GM21619 (cell line): ENCODE data around the gene PLPP2.

Experiments used
- ATAC-seq: cut with Tn5 transposase; IDR thresholded peaks from one replicate; pipeline ENCODE4 v1.9.1; 2021; ENCODE audit not compliant: unreplicated experiment

PLPP2 gene

DNA sequence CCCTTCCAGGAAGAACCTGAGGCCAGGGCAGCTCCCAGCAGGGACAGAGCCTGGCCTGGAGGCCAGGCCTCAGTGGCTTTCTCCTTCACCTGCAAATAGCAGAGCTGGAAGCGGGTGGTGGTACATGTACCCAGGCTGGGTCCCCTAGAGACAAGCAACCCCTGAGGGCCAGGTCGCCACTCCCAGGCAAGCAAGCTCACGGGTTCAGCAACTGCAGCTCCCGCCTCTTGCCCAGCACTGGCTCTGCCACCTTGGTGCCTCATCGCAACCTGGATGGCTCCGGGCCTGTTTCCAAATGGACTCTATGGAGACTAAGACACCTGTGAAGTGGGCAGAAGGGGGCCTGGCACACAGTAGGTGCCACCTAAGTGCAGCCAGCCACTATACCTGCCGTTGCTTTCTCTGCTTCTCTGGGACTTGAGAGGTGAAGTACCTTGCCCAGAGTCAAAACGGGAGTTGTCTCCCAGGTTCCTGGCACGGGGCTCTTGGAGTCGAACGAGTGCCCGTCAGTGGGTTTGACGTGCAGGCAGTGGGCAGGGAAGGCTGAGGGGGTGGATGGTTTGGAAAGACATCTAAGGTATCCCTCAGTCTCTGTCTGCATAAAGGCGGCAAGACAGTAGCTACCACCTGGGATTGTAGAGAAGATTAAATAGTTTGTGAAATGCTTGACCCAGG is 2.4 kb upstream of the PLPP2 start:
- no peak for ATAC-seq

DNA sequence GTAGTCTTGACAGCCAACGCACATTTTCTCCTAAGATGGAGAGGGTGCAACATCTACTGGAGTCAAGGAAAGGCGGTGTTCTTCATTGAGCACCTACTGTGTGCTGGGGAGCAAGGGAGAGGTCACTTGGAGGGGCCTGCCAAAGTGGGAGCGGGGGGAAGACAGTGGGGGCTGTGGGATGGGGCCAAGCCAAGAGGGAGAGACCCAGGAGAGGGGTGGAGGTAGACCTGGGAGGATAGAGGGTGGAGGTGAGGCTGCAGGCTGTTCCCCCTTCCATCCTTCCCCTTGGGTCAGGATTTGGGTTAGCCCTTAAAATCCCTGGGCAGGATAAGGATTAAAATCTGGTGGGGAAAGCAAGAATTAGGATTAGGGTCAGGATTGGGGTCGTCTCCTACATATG is 1.7 kb upstream of the PLPP2 start:
- no peak for ATAC-seq

DNA sequence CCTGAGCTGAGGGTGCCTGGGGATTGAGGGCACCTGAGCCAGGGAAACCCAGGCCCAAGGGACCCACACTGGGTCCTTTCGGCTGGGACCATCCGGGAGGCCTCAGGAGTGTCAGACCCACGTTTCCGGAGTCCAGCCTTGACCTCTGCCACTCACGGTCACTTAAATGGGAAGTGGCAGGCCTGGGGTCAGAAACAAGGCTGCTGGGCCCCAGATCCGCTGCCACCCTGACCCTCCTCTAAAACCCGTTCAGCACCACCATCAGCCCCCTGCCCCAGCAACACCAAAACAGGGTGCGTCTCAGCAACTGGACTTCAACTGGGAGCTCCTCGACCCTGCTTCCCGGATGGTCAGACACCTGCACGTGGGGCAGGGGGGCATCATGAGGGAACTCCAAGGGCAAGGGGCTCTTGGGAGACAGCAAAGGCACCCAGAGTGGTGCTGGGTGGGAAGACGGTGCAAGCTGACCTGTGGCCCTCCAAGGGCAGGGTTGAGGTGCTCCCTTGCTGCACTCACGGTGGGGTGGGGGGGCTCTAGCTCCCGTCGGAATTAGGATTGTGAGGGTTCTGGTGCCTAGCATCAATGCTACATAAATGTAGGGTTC is 1.2 kb upstream of the PLPP2 start:
- no peak for ATAC-seq

DNA sequence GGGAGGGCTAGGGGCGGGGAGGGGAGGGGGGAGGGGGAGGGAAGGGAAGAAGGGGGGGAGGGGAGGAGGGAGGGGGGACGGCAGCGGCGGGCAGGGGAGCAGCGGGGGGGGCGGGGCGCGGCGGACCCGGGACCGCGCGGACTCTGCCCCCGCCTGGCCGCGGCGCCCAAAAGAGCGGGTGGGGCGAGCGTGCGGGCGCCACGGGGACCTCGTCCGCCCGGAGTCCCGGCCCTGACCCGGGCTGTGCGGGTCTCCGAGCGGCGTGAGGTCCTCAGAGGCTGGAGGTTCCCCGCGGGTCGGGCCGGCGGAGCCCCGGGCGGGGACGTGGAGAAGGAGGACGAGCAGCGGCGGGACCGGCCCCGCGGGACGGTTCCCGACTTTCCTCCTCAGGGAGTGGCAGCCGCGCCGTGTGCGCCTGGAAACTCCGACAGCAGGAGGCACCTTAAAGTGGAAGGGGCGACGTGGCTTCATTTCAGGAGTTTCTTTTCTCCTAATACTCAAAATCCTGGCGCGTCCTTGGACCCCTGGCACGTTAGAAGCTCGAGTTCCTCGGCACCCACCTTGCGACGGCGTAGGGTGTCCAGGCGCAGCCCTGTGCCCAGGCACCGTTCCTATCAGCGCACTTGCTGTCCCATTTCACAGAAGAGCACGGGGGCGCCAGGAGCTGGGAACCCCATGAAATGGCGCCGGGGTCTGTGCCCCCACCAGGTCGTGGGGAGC is 518 bp upstream of the PLPP2 start:
- no peak for ATAC-seq

DNA sequence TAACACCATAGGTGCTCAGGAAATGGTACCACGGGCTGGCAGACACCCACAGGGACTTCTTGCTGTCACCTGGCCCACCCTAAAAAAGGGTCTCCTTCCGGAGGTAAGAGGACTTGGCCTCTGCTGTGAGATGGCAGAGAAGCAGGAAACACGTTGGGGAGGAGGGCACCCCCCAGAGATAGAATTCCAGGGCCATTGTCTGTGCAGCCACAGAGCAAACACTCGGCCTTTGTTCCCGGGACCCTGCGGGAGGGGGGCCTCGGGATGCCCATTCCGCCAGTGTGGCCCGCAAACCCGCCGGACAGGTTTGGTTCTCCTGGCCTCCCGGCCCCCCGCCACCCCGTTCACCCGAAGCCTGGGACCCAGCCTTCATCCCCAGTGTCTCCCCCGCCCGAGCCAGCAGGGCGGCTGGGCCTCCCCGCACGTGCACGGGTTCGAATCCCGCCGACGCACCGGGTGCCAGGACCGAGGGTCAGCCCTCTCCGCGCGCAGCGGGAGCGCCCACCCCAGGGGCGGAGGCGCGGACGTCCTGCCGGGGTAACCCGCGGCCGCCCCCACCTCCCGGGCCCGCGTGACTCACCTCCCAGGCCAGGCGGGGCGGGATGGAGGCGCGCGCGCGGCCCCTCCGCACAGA is 714 bp downstream of the PLPP2 start:
- no peak for ATAC-seq

DNA sequence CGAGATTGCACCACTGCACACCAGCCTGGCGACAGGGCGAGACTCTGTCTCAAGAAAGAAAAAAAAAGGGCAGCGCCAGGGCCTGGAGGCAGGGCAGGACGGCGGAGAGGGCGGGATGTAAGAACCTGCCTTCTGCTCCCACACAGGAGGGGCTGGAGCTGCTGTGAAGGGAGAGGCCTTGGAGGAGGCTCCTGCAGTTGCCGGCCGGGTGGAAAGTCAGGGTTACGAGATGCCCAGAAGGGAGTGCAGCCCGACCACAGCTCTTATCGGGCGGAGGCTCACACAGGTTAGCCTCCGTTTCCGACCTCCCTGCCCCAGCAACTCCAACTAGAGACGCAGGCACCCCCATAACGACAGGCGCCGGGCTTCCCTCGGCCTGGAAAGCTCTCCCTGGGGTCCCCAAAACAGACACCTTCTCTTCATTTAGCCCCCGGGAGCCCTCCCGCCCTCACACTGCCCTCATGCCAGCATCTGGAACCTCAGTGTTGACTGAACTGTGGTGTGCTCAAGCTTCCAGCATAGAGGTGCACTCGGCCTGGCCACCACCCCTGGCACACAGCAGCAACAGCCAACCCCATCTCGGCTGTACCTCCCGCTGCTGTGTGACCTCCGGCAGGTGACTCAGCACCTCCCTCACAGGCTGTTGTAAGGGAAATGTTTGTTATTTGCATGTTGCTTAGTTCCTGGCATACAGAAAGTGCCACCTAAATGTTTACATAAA is 1.4 kb downstream of the PLPP2 start:
- ATAC-seq, result no peak

DNA sequence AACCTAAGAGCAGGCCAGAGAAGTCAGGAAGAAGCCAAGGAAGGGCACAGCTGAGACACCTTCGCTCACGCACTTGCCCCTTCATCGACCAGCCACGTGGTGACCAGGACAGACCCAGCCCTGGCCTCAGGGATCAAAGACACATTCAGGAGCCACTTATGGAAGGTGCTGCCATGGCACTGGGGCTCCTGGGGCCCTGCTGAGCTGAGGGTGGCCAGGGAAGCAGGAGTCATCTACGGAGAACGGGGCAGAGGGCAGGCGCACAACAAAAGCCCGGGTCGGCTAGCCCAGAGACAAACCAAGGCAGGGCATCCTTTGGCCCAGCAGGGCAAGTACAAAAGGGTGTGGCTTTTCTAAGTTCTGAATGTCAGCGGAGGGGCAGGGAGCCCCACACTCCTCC is 2.3 kb downstream of the PLPP2 start:
- no peak for ATAC-seq

DNA sequence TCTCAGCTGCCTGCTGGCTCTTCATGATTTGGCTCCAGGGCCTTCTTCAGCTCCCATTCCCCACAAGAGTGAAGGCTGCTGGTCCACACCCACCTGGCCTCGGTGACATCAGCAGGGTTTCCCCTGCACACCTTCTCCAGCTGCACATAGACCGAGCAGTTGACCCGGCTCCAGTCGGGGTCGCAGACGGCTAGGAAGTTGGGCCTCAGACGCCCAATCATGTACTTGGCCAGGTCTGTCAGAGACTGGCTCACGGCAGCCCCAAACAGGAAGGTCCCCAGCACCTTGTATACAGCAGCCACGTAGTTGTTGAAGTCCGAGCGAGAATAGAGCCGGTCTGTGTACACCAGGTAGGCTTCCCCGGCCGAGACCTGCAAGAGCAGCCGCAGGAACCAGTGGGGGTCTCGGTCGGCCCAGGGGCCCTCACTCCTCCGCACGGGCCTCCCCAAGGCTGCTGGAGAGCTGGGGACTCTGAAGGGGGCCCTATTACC is 3.8 kb downstream of the PLPP2 start:
- ATAC-seq, result no peak

DNA sequence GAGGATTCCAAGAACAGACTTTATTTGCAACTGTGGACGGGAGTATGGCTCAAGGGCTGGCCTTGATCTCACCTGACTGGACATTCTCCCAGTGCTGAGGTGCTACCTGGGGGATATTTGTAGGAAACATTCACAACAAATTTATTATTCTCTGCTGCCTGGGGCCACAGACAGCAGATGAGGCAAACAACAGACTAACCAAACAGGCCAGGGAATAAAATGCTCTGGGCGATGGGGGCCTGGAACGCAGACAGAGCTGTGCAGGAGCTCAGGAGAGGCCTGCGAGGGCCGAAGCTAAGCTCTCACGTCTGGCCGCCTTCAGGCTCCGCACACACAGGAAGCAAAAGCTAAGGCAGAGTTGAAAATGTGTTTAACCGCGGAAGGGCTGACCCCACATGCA is 7.8 kb downstream of the PLPP2 start:
- no peak for ATAC-seq

DNA sequence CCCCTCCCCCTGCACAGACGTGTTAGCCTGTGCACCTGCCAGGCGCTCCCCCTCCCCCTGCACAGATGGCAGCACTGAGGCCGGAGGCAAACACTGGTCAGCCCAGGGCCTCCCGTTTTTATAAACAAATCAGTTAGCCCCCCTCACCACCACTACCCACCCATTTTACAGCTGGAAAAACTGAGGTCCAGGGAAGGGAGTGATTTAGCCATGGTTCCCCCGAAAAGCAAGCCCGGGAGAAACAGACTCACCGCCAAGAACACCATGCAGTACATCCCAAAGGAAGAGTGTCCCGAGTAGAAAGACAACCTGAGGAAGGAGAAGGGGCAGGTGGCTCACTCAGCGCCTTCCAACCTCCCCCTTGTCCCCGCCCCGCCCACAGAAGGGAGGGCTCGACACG is 8.7 kb downstream of the PLPP2 start:
- ATAC-seq, result no peak

DNA sequence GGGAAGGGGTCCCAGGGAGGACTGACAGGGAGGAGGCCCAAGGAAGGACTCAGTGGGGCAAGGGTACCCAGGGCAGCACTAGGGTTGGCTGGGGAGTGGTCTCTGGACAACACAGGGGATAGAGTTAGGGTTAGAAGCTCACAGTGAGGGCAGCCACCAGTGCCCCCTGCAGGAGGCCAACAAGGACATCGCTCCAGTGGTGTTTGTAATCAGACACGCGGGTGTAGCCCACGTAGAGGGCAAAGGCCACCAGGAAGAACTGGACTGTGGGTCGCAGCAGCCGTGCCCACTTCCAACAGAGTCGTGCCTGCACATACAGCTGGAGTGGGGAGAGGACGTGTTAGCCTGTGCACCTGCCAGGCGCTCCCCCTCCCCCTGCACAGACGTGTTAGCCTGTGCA is 9.2 kb downstream of the PLPP2 start:
- no peak for ATAC-seq

DNA sequence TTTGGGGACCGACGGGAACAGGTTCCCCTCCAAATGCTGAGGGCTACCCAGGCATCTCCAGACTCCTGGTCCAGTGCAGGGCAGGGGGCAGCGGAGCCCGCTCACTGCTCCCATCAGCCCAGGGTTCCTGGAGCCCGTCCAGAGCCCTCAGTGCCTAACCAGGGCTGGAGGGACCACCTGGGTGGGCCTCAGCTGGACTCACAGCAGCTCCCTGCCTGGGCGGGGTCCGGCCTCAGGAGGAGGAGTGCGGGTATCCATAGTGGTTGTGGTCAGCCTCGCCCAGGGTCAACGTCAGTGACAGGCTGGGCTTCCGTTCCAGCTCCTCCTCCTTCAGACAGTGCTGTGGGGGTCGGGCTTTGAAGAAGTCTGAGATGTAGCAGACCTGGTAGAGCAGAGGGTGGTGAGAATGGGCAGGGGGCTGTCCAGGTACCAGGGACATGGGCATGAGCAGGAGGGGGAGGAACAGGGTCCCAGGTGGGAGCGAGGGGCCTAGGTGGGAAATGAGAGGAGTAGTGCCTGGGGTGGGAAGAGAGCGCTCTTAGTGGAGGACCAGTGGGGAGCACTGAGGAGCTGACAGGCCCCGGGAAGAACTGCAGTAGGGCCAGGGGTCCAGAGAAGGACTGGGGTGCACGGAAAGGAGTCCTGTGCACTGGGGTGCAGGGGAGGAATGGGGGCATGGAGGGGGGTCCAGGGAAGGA is 9.9 kb downstream of the PLPP2 start:
- no peak for ATAC-seq

DNA sequence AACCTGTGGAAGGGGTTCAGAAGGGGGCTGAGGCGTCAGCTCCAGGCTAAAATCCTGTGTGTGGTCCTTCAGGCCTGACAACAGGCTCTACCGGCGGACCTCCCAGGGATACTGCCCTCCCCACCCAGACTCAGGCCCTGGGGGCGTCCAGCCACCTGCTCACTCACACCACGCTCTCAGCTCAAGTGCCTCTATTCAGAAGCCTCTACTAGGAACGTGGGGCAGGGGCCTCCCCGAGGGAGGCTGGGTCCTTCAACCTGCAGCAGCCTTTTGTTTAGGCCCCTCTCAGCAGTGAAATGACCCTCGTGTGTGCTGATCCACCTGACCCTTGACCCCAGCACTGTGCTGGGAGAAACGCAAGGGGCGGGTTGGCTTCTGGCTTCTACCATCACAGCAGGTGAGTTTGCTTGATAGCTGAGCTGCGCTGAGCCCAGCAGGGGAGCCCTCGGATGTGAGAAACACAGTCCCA is 10.6 kb downstream of the PLPP2 start:
- ATAC-seq, result no peak

DNA sequence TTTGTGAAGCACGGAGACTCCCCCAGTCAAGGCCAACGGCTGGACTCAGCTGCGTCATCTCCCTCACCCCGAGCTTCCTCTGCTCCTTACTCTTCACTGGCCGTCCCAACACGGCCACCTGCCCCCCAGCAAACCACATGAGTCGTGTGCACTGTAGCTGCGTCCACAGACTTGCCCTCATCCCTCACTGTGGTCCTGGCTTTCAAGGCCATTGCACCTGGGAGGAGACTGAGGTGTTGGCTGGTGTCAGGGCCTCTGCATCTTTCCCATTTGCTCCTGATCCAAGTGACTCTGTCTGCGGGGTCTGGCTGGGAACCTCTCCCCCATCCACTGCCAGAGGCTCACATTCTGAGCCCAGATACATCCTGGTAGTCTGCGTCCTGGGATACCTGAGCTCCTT is 11.5 kb downstream of the PLPP2 start:
- ATAC-seq, result no peak

DNA sequence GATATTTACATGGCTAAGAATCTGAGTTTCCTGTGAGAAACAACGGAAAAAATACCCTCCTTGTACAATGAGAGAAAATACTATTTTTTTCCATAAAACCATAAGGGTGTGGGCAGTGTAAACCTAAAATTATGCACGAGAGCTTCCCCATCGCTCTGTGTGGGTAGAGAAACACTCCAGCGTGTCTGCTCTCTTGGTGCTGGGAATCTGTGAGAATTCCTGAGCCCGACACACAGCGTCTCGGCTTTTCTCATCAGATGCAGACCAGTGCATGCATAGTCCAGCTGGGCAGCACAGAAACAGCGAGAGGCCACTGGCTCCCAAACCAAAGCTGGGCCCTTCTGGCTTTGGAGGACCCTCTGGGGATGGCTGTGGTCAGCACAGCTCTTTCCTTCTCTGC is 12.0 kb downstream of the PLPP2 start:
- ATAC-seq, result no peak

DNA sequence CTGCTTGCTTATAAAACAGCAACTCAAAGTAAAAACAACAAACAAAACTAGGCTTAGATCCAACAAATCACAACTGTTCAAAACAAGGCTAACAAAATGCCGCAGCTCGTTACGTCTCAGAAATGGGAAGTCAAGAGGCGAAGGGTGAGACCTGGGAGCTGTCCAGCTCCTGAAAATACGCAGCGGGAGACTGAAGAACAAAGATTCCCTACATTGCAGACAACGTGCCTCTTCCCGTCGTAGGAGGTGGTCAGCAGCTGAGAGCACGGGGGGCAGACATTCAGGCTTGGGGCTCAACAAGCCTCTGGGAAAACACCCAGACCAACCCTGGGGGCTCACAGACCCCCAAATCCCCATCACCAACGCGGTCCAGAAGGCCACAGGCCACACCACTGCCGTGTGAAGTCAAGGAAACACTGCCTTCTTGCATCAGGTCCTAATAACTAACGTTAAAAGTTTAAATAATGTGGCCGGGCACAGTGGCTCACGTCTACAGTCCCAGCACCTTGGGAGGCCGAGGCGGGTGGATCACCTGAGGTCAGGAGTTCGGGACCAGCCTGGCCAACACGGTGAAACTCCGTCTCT is 13.5 kb downstream of the PLPP2 start:
- no peak for ATAC-seq

DNA sequence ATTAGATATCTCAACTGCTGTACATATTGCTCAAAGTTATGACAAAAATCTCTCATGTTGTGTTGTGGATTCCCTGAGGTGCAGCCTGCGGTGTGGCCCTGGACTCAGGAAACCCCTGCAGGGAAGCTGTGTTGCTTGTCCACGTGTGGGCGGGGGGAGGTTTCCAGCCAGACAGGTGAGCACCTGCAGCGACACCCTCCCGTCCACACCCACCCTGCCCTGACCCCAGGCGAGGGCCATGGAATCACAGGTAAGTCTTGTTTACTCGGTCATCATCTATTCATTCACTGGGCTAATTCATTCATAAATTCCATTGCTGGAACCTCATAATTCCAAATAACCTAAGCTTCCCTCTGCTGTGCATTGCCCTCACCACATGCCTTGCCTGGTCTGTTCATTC is 14.1 kb downstream of the PLPP2 start:
- no peak for ATAC-seq

DNA sequence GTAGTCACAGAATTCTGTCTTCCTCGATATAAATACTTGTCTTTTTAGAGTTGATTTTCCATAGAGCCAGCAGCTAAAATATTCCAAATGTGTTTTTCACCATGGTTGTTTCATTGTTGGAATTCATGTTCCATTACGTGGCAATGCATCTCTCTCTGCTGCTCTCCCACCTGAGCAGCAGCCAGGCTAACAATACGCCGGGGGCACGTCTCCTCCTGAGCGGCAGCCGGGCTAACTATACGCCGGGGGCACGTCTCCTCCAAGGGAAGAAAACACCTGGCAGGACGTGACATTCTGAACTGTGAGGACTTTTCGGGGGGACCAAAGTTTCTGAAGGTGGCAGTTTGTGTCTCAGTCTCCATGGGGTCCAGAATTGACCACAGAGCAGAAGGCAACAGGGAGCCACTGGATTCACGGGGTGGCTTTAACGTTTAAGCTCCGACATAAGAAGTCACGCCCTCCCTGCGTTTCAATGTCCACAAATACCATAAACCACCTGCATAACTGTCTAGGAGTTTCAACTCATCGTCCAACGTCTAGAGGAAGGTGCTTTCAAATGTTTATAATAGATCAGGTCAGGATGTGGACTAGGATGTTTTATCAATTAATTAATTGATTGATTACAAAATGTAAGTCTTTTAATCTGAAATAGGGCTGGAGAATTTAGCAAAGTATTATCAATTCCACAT is 15.1 kb downstream of the PLPP2 start:
- ATAC-seq, result no peak

DNA sequence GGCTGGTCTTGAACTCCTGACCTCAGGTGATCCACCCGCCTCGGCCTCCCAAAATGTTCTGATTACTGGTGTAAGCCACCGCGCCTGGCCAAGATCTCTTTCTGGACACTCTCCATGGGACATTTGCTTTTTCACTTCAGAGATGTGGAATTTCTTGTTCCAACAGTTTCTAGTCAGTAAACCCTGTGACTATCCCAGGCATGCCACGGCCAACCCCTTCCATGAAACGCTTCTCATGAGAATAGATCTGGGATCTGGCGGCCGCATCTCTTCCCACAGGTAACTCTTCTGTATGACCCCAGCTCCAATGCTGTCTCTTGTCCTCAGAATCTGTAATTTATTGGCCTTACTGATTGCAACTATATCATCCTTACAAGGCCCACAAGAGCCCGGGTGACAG is 16.2 kb downstream of the PLPP2 start:
- ATAC-seq, result no peak

DNA sequence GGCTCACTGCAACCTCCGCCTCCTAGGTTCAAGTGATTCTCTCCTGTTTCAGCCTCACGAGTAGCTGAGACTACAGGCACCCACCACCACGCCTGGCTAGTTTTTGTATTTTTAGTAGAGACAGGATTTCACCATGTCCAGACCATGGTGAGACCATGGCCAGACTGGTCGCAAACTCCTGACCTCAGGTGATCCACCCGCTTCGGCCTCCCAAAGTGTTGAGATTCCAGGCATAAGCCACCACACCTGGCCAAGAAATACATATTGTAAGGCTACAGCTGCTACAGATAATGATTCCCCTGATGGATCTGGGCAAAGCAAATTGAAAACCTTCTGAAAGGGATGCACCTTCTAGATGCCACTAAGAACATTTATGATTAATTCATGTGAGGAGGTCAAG is 17.8 kb downstream of the PLPP2 start:
- no peak for ATAC-seq
